ENCODE measurements around the gene UHRF2.
A peak's percentile ranks its signal among the peaks of the same experiment; 100 is the strongest.
"Not testable (repeated sequence)": the region's sequence is repeated elsewhere in the genome, so short reads cannot be mapped to it uniquely, and the experiment has no call there.

The UHRF2 gene, protein sequence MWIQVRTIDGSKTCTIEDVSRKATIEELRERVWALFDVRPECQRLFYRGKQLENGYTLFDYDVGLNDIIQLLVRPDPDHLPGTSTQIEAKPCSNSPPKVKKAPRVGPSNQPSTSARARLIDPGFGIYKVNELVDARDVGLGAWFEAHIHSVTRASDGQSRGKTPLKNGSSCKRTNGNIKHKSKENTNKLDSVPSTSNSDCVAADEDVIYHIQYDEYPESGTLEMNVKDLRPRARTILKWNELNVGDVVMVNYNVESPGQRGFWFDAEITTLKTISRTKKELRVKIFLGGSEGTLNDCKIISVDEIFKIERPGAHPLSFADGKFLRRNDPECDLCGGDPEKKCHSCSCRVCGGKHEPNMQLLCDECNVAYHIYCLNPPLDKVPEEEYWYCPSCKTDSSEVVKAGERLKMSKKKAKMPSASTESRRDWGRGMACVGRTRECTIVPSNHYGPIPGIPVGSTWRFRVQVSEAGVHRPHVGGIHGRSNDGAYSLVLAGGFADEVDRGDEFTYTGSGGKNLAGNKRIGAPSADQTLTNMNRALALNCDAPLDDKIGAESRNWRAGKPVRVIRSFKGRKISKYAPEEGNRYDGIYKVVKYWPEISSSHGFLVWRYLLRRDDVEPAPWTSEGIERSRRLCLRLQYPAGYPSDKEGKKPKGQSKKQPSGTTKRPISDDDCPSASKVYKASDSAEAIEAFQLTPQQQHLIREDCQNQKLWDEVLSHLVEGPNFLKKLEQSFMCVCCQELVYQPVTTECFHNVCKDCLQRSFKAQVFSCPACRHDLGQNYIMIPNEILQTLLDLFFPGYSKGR

DNA sequence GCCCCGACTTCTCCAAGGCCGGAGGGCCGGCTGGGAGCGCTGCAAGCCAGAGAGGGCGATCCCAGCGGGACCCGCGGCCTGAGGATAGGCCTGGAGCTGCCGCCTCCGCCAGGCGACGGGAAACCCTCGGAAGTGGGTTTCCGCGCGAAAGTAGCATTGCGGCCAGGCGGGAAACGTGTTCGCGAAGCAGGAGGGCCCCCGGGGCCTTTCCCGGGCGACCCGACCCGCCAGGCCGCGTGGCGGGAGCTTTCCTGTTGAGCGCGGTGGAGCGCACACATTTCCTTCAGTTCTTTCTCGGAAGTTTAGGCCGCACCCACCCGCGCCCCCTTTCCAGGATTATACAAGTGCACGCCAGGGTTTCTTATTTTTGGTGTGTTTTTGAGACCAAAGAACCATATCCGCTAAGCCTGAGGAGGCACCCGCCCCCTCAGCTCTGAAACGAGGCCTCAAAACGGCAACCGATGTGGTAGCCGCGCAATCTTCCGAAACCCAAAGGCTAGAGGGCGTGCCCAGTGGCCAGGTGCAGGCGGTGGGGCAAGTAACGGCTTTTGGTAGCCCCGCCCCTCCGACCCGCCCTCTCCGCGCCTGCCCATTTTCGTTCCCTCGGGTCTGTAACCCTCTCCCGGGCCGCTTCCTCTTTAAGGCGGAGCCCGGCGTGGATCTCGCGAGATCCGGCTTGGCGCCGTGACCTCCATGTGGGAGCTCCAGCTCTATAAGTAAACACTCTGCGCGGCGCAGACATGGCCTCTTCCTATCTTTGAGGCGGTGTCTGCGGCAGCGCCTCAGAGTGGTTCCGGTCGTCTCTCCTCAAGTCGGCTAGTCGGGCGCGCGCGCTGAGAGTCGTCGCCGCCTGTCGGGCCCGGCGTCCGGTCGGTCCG is at the start of gene UHRF2:
TSS of gene UHRF2 (plus strand) at position 713 of the 878 bp plus-strand sequence. CDS start 292 bp downstream, outside the sequence.
- DNase-seq (ENCODE audit: low read depth) = peak; percentile 98

- DNase-seq (ENCODE audit: low read depth) = no peak
Observed at GRCh38 chr9:6367128-6367890, 45.7 kb upstream of the UHRF2 start.

GRCh38 chr9:6368831-6369230 is 44.2 kb upstream of the UHRF2 start:
- no peak for DNase-seq (ENCODE audit: low read depth)

- not testable (repeated sequence) for DNase-seq (ENCODE audit: low read depth)
Observed at GRCh38 chr9:6381477-6382012, 31.5 kb upstream of the UHRF2 start.

DNA sequence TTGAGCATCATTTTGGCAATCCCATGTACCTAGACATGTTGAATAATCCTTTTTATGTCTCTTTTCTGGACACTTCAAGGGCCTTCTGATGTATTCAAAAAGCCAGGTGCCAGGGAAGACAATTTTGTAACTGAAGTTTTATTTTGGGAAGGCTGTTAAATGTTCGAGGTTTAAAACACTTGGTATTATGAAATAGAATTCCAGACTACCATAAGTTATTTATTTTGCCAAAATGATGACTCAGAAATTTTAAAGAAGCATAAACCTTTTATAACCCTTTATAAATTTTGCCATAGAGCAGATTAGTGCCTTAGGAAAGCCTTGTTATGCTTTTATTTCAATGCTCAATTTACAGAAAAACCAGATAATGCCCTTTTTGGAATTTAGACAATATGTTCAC is 30.3 kb upstream of the UHRF2 start:
- DNase-seq (ENCODE audit: low read depth) = no peak

DNA sequence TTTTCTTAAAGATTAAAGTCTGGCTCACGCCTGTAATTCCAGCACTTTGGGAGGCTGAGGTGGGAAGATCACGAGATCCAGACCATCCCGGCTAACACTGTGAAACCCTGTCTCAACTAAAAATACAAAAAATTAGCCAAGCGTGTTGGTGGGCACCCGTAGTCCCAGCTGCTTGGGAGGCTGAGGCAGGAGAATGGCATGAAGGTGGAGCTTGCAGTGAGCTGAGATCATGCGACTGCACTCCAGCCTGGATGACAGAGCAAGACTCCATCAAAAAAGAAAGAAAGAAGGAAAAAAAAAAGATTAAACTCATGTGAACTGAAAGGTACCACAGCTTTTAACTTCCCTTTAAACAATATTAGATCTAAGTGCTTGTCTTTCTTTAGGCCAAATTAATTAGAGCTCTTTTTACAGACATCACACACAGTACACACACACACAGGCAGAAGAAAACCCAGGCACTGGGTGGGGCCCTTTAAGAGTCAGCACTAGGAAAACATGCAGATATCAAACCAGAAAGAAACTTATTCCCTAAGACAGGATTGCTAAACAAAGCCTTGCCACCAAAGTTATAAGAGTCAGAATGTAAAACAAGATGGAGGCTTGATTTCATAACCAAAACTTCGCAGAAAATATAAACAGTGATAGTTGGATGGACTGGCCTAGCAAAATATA is 29.3 kb upstream of the UHRF2 start:
- DNase-seq (ENCODE audit: low read depth) = no peak

GRCh38 chr9:6384732-6385131 is 28.3 kb upstream of the UHRF2 start:
- no peak for DNase-seq (ENCODE audit: low read depth)

- no peak for DNase-seq (ENCODE audit: low read depth)
Observed at GRCh38 chr9:6399071-6399470, 13.9 kb upstream of the UHRF2 start.

- DNase-seq (ENCODE audit: low read depth) = no peak
Observed at GRCh38 chr9:6405371-6405770, 7.6 kb upstream of the UHRF2 start.

GRCh38 chr9:6407778-6408177 is 5.2 kb upstream of the UHRF2 start:
- no peak for DNase-seq (ENCODE audit: low read depth)

DNA sequence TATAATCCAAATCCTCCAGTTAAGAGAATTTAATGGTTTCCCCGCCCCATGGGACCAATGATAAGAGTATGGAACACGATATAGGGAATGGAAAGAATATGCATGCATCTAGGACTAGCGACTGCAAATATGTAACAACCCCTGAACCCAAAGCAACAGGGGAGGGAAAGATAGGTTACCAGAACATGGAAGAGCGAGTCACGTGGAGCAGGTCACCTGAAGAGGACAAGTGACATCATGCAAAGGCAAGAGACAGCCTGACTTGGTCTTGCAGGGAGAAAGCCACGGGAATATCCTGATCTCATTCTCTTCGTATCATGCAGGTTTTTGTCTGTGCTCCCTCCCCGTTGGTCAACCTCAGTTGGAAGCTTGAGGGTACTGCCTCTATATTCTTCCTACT is 4.7 kb upstream of the UHRF2 start:
- DNase-seq (ENCODE audit: low read depth) = no peak

DNA sequence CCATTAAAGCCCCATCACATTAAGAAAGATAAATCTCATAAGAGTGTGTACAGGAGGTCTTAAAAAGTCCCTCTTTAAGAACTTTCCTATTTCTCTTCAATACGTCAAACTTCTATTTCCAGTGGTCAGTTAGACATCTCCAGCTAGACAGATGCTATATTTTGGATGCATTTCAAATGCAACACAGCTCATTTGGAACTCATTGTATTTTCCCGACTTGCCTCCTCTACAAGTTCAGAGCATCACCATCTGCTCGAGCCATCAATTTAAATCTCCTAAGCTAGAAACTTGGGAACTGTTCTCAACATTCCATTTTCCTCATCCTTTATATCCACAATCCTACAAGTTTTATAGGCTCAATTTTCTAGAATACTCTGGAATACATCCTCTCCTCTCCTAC is 3.2 kb upstream of the UHRF2 start:
- DNase-seq (ENCODE audit: low read depth) = no peak

DNA sequence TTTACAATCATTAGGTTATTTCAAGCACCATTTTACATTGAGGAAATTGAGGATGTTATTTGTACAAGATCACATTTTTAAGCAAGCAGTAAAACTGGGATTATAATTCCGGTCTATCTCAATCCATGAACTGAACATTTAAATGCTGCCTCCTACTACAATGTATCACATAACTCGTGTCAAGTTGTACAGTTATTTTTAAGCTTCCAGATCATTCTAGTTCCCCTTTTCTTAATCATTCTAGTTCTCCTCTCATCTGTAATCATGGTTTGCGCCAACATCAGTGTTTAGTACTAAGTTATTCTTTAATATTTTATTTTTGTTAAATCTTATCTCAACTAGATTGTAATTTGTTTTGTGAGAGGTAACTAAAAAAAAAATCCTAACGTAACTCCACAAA is 2.4 kb upstream of the UHRF2 start:
- DNase-seq (ENCODE audit: low read depth) = no peak

- DNase-seq (ENCODE audit: low read depth) = no peak
Observed at GRCh38 chr9:6413365-6414246, 607 bp downstream of the UHRF2 start.

GRCh38 chr9:6414247-6414641 is 1.2 kb downstream of the UHRF2 start:
- DNase-seq (ENCODE audit: low read depth) = no peak

DNA sequence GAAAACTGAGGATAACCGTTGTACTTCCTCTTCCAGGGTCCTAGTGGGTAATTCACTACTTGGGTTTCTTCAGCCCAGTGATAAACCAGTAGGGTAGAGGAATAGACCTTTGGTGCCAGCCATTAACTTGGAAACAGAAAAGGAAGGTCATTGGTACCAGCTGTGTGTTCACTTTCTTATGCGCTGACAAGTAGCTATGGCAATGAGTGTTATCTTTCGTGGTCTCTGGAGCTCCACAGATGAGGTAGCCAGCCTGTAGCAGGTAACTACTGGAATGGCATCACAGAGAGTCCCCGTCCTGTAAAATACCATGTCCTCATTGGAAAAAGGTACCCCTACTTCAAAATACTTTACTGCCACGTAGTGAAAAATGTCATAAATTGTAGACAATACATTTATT is 2.3 kb downstream of the UHRF2 start:
- DNase-seq (ENCODE audit: low read depth) = no peak

GRCh38 chr9:6417186-6417585 is 4.2 kb downstream of the UHRF2 start:
- DNase-seq (ENCODE audit: low read depth) = no peak

DNA sequence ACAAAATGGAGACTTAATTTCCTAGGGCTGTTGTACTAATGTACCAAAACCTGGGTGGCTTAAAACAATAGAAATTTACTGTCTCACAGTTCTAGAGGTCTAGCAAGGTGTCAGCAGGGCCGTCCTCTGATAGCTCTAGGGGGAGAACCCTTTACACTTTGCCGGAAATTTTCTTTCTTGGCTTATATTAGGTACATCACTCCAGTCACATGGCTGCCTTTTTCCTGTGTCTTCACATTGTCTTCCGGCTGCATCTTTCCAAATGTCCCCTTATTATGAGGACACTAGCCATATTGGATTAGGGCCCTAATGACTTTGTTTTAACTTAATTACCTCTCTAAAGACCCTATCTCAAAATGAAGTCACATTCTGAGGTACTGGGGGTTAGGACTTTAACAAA is 5.8 kb downstream of the UHRF2 start:
- DNase-seq (ENCODE audit: low read depth) = no peak

DNA sequence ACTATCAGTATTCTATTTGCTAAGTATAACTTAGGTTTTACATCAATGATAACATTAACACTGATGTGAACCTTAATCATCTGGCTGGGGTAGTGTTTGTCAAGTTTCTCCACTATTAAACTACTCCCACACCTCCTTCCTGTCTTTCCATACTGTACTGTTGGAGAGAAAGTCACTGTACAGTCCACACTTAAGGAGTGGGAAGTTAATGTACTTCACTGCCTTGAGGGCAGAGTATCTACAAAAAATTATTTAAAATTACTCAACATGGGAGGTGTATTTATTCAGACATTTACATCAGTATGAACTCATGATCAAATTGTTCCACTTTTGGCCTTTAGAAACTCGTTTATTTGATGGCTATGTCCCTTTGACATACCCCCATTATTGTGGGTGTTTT is 11.9 kb downstream of the UHRF2 start:
- DNase-seq (ENCODE audit: low read depth) = no peak

DNA sequence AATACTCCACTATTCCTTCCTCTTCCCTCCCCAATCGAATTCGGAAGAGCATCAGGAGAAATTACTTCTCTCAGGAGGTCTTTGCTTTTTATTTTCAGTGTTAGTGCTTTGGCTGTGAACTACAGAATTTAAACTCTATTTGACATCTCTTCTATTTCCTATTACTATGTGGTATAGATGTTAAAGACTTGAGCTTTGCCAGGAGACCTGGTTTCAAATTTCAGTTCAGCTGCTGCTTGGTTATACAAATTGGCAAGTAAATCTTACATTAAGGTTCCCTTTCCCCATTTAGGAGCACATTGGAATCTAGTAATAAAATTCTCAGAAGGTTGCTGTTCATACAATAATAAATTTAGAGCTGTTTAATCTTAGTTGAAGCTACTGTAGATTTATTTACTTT is 13.1 kb downstream of the UHRF2 start:
- DNase-seq (ENCODE audit: low read depth) = no peak

Measured in stimulated activated CD8-positive, alpha-beta memory T cell treated with anti-CD3 and anti-CD28 coated beads, Interleukin-12 subunit alpha, Interleukin-12 subunit beta, amount 100 ng/mL, for 1 hour (primary cell).